Panc1 (cell line): ENCODE measurements around the gene BASP1.

Experiments
- CTCF ChIP-seq: fragments of 450-650 bp; IDR thresholded peaks from 2 replicates; pipeline ENCODE4 v1.5.1; 2017; ENCODE audit warnings: mild to moderate bottlenecking
- POLR2AphosphoS5 ChIP-seq: IDR thresholded peaks from 2 replicates; pipeline ENCODE4 v1.6.1; 2012; ENCODE audit warnings: mild to moderate bottlenecking, low read depth, low read length, moderate library complexity
- REST ChIP-seq, 2 experiments: IDR thresholded peaks; 2 replicates each; pipeline ENCODE4 v1.6.1; 2011 to 2012; ENCODE audit warnings: low read depth in 2 of 2, control low read depth in 1 of 2, low read length in 1 of 2, mild to moderate bottlenecking in 1 of 2, moderate library complexity in 1 of 2; ENCODE audit not compliant: insufficient read depth in 1 of 2
- SIN3A ChIP-seq: IDR thresholded peaks from 2 replicates; pipeline ENCODE4 v1.6.1; 2012; ENCODE audit warnings: low read depth, mild to moderate bottlenecking, low read length, moderate library complexity, borderline replicate concordance; ENCODE audit not compliant: insufficient read depth
- TCF7L2 ChIP-seq: IDR thresholded peaks from 2 replicates; pipeline ENCODE4 v1.6.1; 2011; ENCODE audit warnings: mild to moderate bottlenecking, low read depth, low read length, inconsistent platforms

DNA sequence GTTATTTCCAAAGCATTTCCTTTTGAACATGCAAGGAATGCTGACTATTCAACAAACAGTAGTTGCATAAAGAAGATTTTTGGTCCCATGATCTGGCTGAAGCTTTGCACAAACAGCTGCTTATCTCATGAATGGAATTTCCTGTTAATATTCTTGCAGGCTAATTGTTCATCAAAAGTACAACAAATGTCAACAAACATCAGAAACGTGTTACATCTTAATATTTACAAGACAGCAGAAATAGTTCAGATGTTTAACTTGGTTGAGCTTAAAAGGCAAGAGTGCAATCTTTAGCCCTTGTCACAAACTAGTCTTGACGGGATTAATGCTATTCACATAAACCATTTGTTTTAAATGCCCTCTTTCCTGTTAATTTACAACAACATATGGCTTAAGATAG, 47.9 kb upstream of the BASP1 start:
- TF ChIP-seq CTCF (no peak), SIN3A (no peak), REST (IDR thresholded peaks at IDR 0.05; ENCODE audit: insufficient read depth in 1 of 2, low read depth in 2 of 2, low read length in 1 of 2) (no peak), TCF7L2 (no peak), POLR2AphosphoS5 (no peak)
